IMR-90 (cell line): Measurements from ENCODE around the gene DGAT2L6. TPM values are rescaled to one million over a fixed set of nuclear protein-coding genes. Genes with fewer than 3 reads are reported as not detected.

Experiments
- ATAC-seq: fragments of 200-7000 bp; cut with Tn5 transposase; 2 replicates; pipeline ENCODE4 v1.9.1; 2020; ENCODE audit warnings: low read depth, mild to moderate bottlenecking, moderate library complexity
- BruUV-seq: library from RNA; stranded (reverse); fragments of 400-500 nt; replicated peaks from 2 replicates; lab custom pipeline; 2021; lab: Mats Ljungman, UMichigan
- CTCF ChIA-PET: fragments of 300-600 bp; formaldehyde crosslinking; extraction: SDS; loops from one replicate; lab custom pipeline; 2021; ENCODE audit warnings: antibody characterized with exemption; lab: Yijun Ruan, JAX
- POLR2A ChIA-PET: fragments of 300-600 bp; sonication (Branson Sonifier 250); formaldehyde crosslinking; loops from one replicate; lab custom pipeline; 2022; ENCODE audit warnings: antibody characterized with exemption; ENCODE audit not compliant: unreplicated experiment; lab: Charles Lee
- DNase-seq: peaks from one replicate; pipeline ENCODE4 v3.0.0; 2013
- H2AFZ ChIP-seq: replicated peaks from 2 replicates; pipeline ENCODE3; 2013; ENCODE audit warnings: low read length, mild to moderate bottlenecking; ENCODE audit not compliant: poor library complexity
- H2AK5ac ChIP-seq: 2 replicates; pipeline ENCODE4 v1.6.1; 2013; ENCODE audit warnings: low read depth, low read length, inconsistent platforms
- H2AK9ac ChIP-seq: replicated peaks from 2 replicates; pipeline ENCODE3; 2013; ENCODE audit warnings: mild to moderate bottlenecking, low read depth, low read length, moderate library complexity; ENCODE audit not compliant: poor library complexity
- H2BK120ac ChIP-seq: 2 replicates; pipeline ENCODE4 v1.6.1; 2013; ENCODE audit warnings: low read depth, low read length, inconsistent platforms
- H2BK15ac ChIP-seq: 3 replicates; pipeline ENCODE4 v1.6.1; 2013; ENCODE audit warnings: low read depth, low read length, inconsistent platforms
- H2BK20ac ChIP-seq: 2 replicates; pipeline ENCODE4 v1.6.1; 2013; ENCODE audit warnings: low read depth, mild to moderate bottlenecking, inconsistent platforms, low read length, moderate library complexity
- H2BK5ac ChIP-seq: 2 replicates; pipeline ENCODE4 v1.6.1; 2013; ENCODE audit warnings: mild to moderate bottlenecking, low read depth, low read length, inconsistent platforms; ENCODE audit not compliant: poor library complexity, severe bottlenecking
- H3K14ac ChIP-seq: replicated peaks from 2 replicates; pipeline ENCODE4 v1.6.1; 2013; ENCODE audit warnings: low read depth, low read length, inconsistent platforms
- H3K18ac ChIP-seq: 2 replicates; pipeline ENCODE4 v1.6.1; 2013; ENCODE audit warnings: low read depth, low read length, control low read depth
- H3K23ac ChIP-seq: 2 replicates; pipeline ENCODE4 v1.6.1; 2013; ENCODE audit warnings: low read depth, low read length, inconsistent platforms
- H3K27ac ChIP-seq: 2 replicates; pipeline ENCODE4 v1.5.1; 2013; ENCODE audit warnings: mild to moderate bottlenecking, control low read depth, low read length; ENCODE audit not compliant: insufficient read depth
- H3K27me3 ChIP-seq: 2 replicates; pipeline ENCODE4 v1.6.1; 2013; ENCODE audit warnings: low read length; ENCODE audit not compliant: control insufficient read depth, insufficient read depth
- H3K36me3 ChIP-seq: 2 replicates; pipeline ENCODE4 v1.6.1; 2013; ENCODE audit warnings: low read length, mixed read lengths; ENCODE audit not compliant: control insufficient read depth, insufficient read depth
- H3K4ac ChIP-seq: 2 replicates; pipeline ENCODE4 v1.6.1; 2013; ENCODE audit warnings: low read depth, low read length, inconsistent platforms
- H3K4me1 ChIP-seq: 2 replicates; pipeline ENCODE4 v1.6.1; 2013; ENCODE audit warnings: low read length, mixed read lengths; ENCODE audit not compliant: control insufficient read depth, insufficient read depth
- H3K4me2 ChIP-seq: 2 replicates; pipeline ENCODE4 v1.6.1; 2013; ENCODE audit warnings: low read depth, mild to moderate bottlenecking, control low read depth, low read length, moderate library complexity
- H3K4me3 ChIP-seq: 2 replicates; pipeline ENCODE4 v1.5.1; 2013; ENCODE audit warnings: low read depth, mild to moderate bottlenecking, control low read depth, low read length, moderate library complexity; ENCODE audit not compliant: insufficient read depth
- H3K56ac ChIP-seq: 2 replicates; pipeline ENCODE4 v1.6.1; 2013; ENCODE audit warnings: low read length, inconsistent platforms; ENCODE audit not compliant: insufficient read depth; ENCODE audit errors: extremely low read depth
- H3K79me1 ChIP-seq, 2 experiments: 2 replicates each; pipeline ENCODE4 v1.6.1; 2013; ENCODE audit warnings: low read length in 2 of 2, inconsistent platforms in 1 of 2, low read depth in 1 of 2
- H3K9ac ChIP-seq: 2 replicates; pipeline ENCODE4 v1.6.1; 2013; ENCODE audit warnings: low read depth, low read length, control low read depth
- H3K9me1 ChIP-seq: 2 replicates; pipeline ENCODE4 v1.6.1; 2013; ENCODE audit warnings: low read length, inconsistent platforms; ENCODE audit not compliant: insufficient read depth
- H3K9me3 ChIP-seq: 2 replicates; pipeline ENCODE4 v1.6.1; 2013; ENCODE audit warnings: low read length; ENCODE audit not compliant: control insufficient read depth, insufficient read depth
- H4K20me1 ChIP-seq: 2 replicates; pipeline ENCODE4 v1.6.1; 2013; ENCODE audit warnings: low read length, inconsistent platforms; ENCODE audit not compliant: insufficient read depth
- H4K5ac ChIP-seq: 2 replicates; pipeline ENCODE4 v1.6.1; 2013; ENCODE audit warnings: mild to moderate bottlenecking, low read depth, low read length, control low read depth
- H4K8ac ChIP-seq, 2 experiments: 2 replicates each; pipeline ENCODE4 v1.6.1; 2013; ENCODE audit warnings: low read depth in 2 of 2, low read length in 2 of 2, control low read depth in 1 of 2, inconsistent platforms in 1 of 2
- H4K91ac ChIP-seq: 2 replicates; pipeline ENCODE4 v1.6.1; 2013; ENCODE audit warnings: low read depth, low read length, inconsistent platforms; ENCODE audit not compliant: insufficient read depth
- BHLHE40 ChIP-seq: fragments of 150-350 bp; IDR thresholded peaks from 2 replicates; pipeline ENCODE4 v1.6.1; 2016; ENCODE audit warnings: mild to moderate bottlenecking, low read depth, low read length
- CEBPB ChIP-seq: IDR thresholded peaks from 2 replicates; pipeline ENCODE4 v1.6.1; 2012; ENCODE audit warnings: low read depth, low read length, improper control_type of control experiment
- CHD1 ChIP-seq: IDR thresholded peaks from 2 replicates; pipeline ENCODE4 v1.6.1; 2012; ENCODE audit warnings: low read depth, low read length, improper control_type of control experiment
- CTCF ChIP-seq: conservative IDR thresholded peaks from 2 replicates; pipeline ENCODE4 v1.5.1; 2012; ENCODE audit warnings: mild to moderate bottlenecking, low read depth, low read length, improper control_type of control experiment
- ELK1 ChIP-seq: fragments of 150-350 bp; IDR thresholded peaks from 2 replicates; pipeline ENCODE4 v1.6.1; 2016; ENCODE audit warnings: low read depth, mild to moderate bottlenecking, low read length, moderate library complexity, borderline replicate concordance
- FOS ChIP-seq: fragments of 150-350 bp; IDR thresholded peaks from 2 replicates; pipeline ENCODE4 v1.6.1; 2016; ENCODE audit warnings: low read depth, low read length
- MAFK ChIP-seq: IDR thresholded peaks from 2 replicates; pipeline ENCODE4 v1.6.1; 2012; ENCODE audit warnings: low read depth, low read length, improper control_type of control experiment
- MAZ ChIP-seq: IDR thresholded peaks from 2 replicates; pipeline ENCODE4 v1.6.1; 2012; ENCODE audit warnings: low read depth, mild to moderate bottlenecking, low read length, improper control_type of control experiment, moderate library complexity, borderline replicate concordance
- NFE2L2 ChIP-seq: fragments of 150-350 bp; IDR thresholded peaks from 2 replicates; pipeline ENCODE4 v1.6.1; 2016; ENCODE audit warnings: low read depth, mild to moderate bottlenecking, low read length
- RAD21 ChIP-seq: IDR thresholded peaks from 2 replicates; pipeline ENCODE4 v1.6.1; 2012; ENCODE audit warnings: low read length, improper control_type of control experiment
- RCOR1 ChIP-seq: IDR thresholded peaks from 2 replicates; pipeline ENCODE4 v1.6.1; 2012; ENCODE audit warnings: mild to moderate bottlenecking, low read length, improper control_type of control experiment; ENCODE audit not compliant: insufficient replicate concordance
- RFX5 ChIP-seq: IDR thresholded peaks from 2 replicates; pipeline ENCODE4 v1.8.0; 2012; ENCODE audit warnings: low read depth, mild to moderate bottlenecking, low read length, moderate library complexity
- SMC3 ChIP-seq: fragments of 150-350 bp; IDR thresholded peaks from 2 replicates; pipeline ENCODE4 v1.6.1; 2016; ENCODE audit warnings: low read depth, mild to moderate bottlenecking, antibody characterized with exemption, low read length, moderate library complexity
- USF2 ChIP-seq: fragments of 150-350 bp; IDR thresholded peaks from 2 replicates; pipeline ENCODE4 v1.6.1; 2017; ENCODE audit warnings: mild to moderate bottlenecking, antibody characterized with exemption, low read length, low read depth
- WGBS, 2 experiments: methylation state at CpG; one replicate each; pipeline versions ENCODE4 v1.1.5 to v1.1.7; 2013; ENCODE audit warnings: missing lambda C conversion rate in 2 of 2; ENCODE audit not compliant: insufficient read length in 1 of 2; ENCODE audit errors: extremely low coverage in 2 of 2; 5-methylcytosine and 5-hydroxymethylcytosine counted together
- dilution Hi-C: fragments of 300-500 bp; cut with HindIII; formaldehyde crosslinking; loops from one replicate; pipeline ENCODE4 v1.14.3; 2018; ENCODE audit warnings: low sequenced_read_pairs; ENCODE audit not compliant: unreplicated experiment
- in situ Hi-C: fragments of 300-500 bp; cut with MboI; formaldehyde crosslinking; loops from 3 replicates; pipeline ENCODE4 v1.14.3; 2019; ENCODE audit warnings: low sequenced_read_pairs, inconsistent platforms, mixed read lengths
- intact Hi-C: fragments of 100-400 bp; cut with micrococcal nuclease; formaldehyde crosslinking; loops from 2 replicates; pipeline ENCODE4 v1.10.0; 2022
- polyA plus RNA-seq, 3 experiments: library from polyadenylated mRNA; depleted of rRNA; stranded (reverse); fragments of >200 nt; gene quantifications; 2 replicates each; pipeline ENCODE4 v1.2.3, GENCODE V29; 2012; ENCODE audit warnings: low replicate concordance in 1 of 3
- total RNA-seq: library from RNA; depleted of rRNA; stranded (reverse); fragments of >200 nt; gene quantifications from 2 replicates; pipeline ENCODE4 v1.2.3, GENCODE V29; 2012

The DGAT2L6 gene
- total and polyA plus RNA-seq, 2 of the 4 experiments (the other 2 are of a cell fraction): not detected

GRCh38 chrX:70231666-70232065 lies 54.4 kb downstream of the DGAT2L6 start:
- ChIA-PET POLR2A (no interaction called here), CTCF (no interaction called here)
- H4K5ac ChIP-seq: no peak overlapping the region
- no peak overlapping the region for H2BK5ac ChIP-seq
- no peaks in the 10 kb centered on the region for H3K79me1 ChIP-seq
- peaks cover 14% of the 10 kb centered on the region for H3K27me3 ChIP-seq
- H3K36me3 ChIP-seq: no peaks in the 10 kb centered on the region
- BruUV-seq: no TSS peak
- dilution Hi-C loops: no loop called here
- ATAC-seq (no peak), DNase-seq (no peak)
- H3K23ac ChIP-seq: no peak overlapping the region
- H2AK9ac ChIP-seq: no peak overlapping the region
- WGBS, 2 experiments: no CpG with 5 or more reads among the region's 4 CpGs
- no peak overlapping the region for H3K4me2 ChIP-seq
- H3K56ac ChIP-seq: no peak overlapping the region
- H2AFZ ChIP-seq: no peak overlapping the region
- H3K9me3 ChIP-seq: no peaks in the 10 kb centered on the region
- no peak overlapping the region for H4K8ac ChIP-seq
- H3K9me1 ChIP-seq: no peaks in the 10 kb centered on the region
- no peak overlapping the region for H2BK120ac ChIP-seq
- no peak overlapping the region for H3K4ac ChIP-seq
- TF ChIP-seq RCOR1 (no peak), CTCF (no peak), RFX5 (no peak), NFE2L2 (no peak), MAZ (no peak), FOS (no peak), USF2 (no peak), SMC3 (no peak), CEBPB (no peak), CHD1 (no peak), BHLHE40 (no peak), ELK1 (no peak), RAD21 (no peak), MAFK (no peak)
- intact Hi-C loops: no loop called here
- H3K4me1 ChIP-seq: no peaks in the 10 kb centered on the region
- no peak overlapping the region for H2BK20ac ChIP-seq
- no peak overlapping the region for H3K27ac ChIP-seq
- H3K4me3 ChIP-seq: no peak overlapping the region
- H4K91ac ChIP-seq: no peak overlapping the region
- no peak overlapping the region for H2BK15ac ChIP-seq
- in situ Hi-C loops: no loop called here
- H4K20me1 ChIP-seq: no peaks in the 10 kb centered on the region
- no peak overlapping the region for H3K18ac ChIP-seq
- H2AK5ac ChIP-seq: no peak overlapping the region
- no peak overlapping the region for H3K14ac ChIP-seq
- H3K9ac ChIP-seq: no peak overlapping the region
